OCI-LY3 (cell line): ENCODE data around the gene PGS1.

Experiments used
- EZH2phosphoT487 ChIP-seq: fragments of 200-600 bp; shearing (Covaris generic); IDR thresholded peaks from 2 replicates; pipeline ENCODE4 v1.6.1; 2018; ENCODE audit warnings: antibody characterized with exemption, mixed run types, low read depth
- TF ChIP-seq, protein P1 (sequence below): fragments of 200-600, 300-600 bp; sonication (generic); IDR thresholded peaks from 2 replicates; pipeline ENCODE4 v1.5.1; 2014; ENCODE audit warnings: antibody characterized with exemption, low read length, low read depth

DNA sequence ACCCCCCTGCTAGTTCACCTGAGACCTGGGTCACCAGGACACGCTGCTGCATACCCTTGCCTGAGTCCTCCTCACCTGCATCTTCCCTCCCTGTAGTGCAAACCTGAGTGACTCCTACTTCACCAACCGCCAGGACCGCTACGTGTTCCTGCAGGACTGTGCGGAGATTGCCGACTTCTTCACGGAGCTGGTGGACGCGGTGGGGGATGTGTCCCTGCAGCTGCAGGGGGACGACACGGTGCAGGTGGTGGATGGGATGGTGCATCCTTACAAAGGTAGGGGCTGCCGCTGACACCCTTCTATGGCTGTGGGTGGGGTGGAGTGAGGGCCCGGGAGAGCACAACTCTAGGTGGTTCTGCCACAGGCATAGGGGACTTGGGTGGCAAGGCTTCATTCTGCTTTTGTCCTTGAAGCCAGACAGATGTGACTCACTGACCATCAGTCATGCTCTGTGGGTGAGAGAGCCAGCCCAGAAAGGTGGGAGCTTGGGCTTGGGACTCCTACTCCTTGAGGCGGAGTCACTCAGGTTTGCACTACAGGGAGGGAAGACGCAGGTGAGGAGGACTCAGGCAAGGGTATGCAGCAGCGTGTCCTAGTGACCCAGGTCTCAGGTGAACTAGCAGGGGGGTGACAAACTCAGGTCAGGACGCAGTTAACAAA, 22.3 kb downstream of the PGS1 start:
- TF ChIP-seq, protein P1, sequence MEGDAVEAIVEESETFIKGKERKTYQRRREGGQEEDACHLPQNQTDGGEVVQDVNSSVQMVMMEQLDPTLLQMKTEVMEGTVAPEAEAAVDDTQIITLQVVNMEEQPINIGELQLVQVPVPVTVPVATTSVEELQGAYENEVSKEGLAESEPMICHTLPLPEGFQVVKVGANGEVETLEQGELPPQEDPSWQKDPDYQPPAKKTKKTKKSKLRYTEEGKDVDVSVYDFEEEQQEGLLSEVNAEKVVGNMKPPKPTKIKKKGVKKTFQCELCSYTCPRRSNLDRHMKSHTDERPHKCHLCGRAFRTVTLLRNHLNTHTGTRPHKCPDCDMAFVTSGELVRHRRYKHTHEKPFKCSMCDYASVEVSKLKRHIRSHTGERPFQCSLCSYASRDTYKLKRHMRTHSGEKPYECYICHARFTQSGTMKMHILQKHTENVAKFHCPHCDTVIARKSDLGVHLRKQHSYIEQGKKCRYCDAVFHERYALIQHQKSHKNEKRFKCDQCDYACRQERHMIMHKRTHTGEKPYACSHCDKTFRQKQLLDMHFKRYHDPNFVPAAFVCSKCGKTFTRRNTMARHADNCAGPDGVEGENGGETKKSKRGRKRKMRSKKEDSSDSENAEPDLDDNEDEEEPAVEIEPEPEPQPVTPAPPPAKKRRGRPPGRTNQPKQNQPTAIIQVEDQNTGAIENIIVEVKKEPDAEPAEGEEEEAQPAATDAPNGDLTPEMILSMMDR, result no peak
- no peak for TF ChIP-seq EZH2phosphoT487
